Kasumi-1 (cell line): Measurements from ENCODE around the gene CYS1.
"Not testable (repeated sequence)": the region's sequence is repeated elsewhere in the genome, so short reads cannot be mapped to it uniquely, and the experiment has no call there.

Source experiments
- DNase-seq, 2 experiments: peaks; one replicate each; lab custom pipeline; 2025; lab: John Stamatoyannopoulos, UW

The CYS1 gene

GRCh38 chr2:10030798-10031197 lies 49.4 kb downstream of the CYS1 start:
- not testable (repeated sequence) for DNase-seq

GRCh38 chr2:10030311-10030736 lies 49.9 kb downstream of the CYS1 start:
- no peak for DNase-seq

GRCh38 chr2:10029875-10030223 lies 50.4 kb downstream of the CYS1 start:
- DNase-seq: no peak

- peak; percentile 76 to 80 for DNase-seq
These were observed 51.0 kb downstream of the CYS1 start for GRCh38 chr2:10028988-10029874.

- no peak for DNase-seq
These were observed 51.7 kb downstream of the CYS1 start for GRCh38 chr2:10028407-10028987.

- DNase-seq: no peak
These were observed 52.4 kb downstream of the CYS1 start for GRCh38 chr2:10027660-10028330.

GRCh38 chr2:10026940-10027569 lies 53.2 kb downstream of the CYS1 start:
- no peak for DNase-seq

GRCh38 chr2:10022966-10023662 lies 57.1 kb downstream of the CYS1 start:
- DNase-seq: no peak

- DNase-seq: no peak
These were observed 57.8 kb downstream of the CYS1 start for GRCh38 chr2:10022445-10022844.

- no peak for DNase-seq
These were observed 58.2 kb downstream of the CYS1 start for GRCh38 chr2:10022041-10022421.

- peak in 1 of 2 experiments; percentile 23 for DNase-seq
These were observed 60.4 kb downstream of the CYS1 start for GRCh38 chr2:10019602-10020400.

- no peak for DNase-seq
These were observed 61.0 kb downstream of the CYS1 start for GRCh38 chr2:10019174-10019573.

GRCh38 chr2:10017313-10017941 lies 62.8 kb downstream of the CYS1 start:
- DNase-seq: no peak

GRCh38 chr2:10016802-10017258 lies 63.4 kb downstream of the CYS1 start:
- peak in 1 of 2 experiments; percentile 11 for DNase-seq

- no peak for DNase-seq
These were observed 64.0 kb downstream of the CYS1 start for GRCh38 chr2:10016001-10016801.

- not testable (repeated sequence) for DNase-seq
These were observed 64.7 kb downstream of the CYS1 start for GRCh38 chr2:10015376-10015989.

GRCh38 chr2:10014418-10015190 lies 65.6 kb downstream of the CYS1 start:
- no peak for DNase-seq
